Right lobe of liver (tissue), 4 donors: ENCODE results near the gene PTPN11.

ENCODE experiments used
- CTCF ChIP-seq, 4 donors: fragments of 200-600 bp in 3 of 4; fragments of 450-650 bp in 1 of 4; IDR thresholded peaks; one replicate each; pipeline versions ENCODE4 v1.5.1 to v1.8.0; 2016 to 2022; ENCODE audit warnings: antibody characterized with exemption in 4 of 4, mild to moderate bottlenecking in 2 of 4
- POLR2A ChIP-seq: fragments of 450-650 bp; IDR thresholded peaks from one replicate; pipeline ENCODE4 v1.6.1; 2017; ENCODE audit warnings: antibody characterized with exemption, mild to moderate bottlenecking
- donor health status: DM: no; HTN: no; CAD: no.
- donor health status: DM: no; HTN: no; CAD: no.
- donor health status: DM: no; HTN: yes; CAD: no.

GRCh38 chr12:112537710-112538396, 119.1 kb downstream of the PTPN11 start:
- no peak for TF ChIP-seq CTCF (IDR thresholded peaks at IDR 0.05)
- no peak for TF ChIP-seq POLR2A
